Activated CD4-positive, alpha-beta T cell treated with anti-CD3 and anti-CD28 coated beads, Interleukin-2, amount 50 U/mL, for 16 hours (primary cell): ENCODE measurements around the gene LPGAT1.
"Not testable (repeated sequence)": the region's sequence is repeated elsewhere in the genome, so short reads cannot be mapped to it uniquely, and the experiment has no call there.

ENCODE experiments used
- DNase-seq: peaks from one replicate; pipeline ENCODE4 v3.0.0-alpha.2; 2020

LPGAT1 gene, protein sequence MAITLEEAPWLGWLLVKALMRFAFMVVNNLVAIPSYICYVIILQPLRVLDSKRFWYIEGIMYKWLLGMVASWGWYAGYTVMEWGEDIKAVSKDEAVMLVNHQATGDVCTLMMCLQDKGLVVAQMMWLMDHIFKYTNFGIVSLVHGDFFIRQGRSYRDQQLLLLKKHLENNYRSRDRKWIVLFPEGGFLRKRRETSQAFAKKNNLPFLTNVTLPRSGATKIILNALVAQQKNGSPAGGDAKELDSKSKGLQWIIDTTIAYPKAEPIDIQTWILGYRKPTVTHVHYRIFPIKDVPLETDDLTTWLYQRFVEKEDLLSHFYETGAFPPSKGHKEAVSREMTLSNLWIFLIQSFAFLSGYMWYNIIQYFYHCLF

DNA sequence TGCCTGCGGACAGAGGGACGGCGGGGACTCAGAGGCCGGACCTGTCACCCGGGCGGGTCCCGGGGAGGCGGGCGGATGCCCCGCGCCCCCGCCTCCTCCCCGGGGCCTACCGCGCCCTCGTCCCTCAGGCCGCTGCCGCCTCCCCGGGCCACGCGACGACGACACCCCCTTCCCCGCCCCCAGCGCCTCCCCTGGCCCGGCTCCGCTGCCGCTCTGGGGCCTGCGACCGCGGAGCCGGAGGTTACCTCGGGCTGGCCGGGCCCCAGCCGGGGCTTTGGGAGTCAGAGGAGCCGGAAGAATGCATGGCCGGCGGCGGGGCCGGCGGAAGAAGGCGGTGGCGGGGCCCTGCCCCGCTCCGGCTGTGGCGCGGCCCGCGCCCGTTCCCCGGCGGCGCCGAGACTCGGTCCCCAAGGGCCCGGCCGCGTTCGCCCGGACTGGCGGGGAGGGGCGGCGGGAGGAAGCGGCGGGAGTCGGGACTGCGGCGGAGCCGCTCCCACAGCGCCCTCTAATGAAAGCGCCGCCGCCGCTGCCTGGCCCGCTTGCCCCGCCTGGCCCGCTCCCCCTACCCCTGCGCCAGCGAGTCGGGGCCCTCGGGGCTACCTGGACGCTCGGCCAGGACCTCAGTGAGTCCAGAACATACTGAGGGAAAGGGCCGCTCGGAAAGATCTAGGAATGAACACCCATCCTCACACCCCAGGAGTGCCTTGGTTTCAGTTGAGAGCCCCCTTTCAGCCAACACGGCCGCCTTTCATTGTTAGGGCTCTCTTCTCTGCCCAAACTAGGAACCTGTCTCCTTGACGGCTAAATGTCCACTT is at the start of gene LPGAT1:
Gene LPGAT1 (minus strand): TSS at position 436 of the 815 bp plus-strand sequence. CDS start 1,467 bp downstream, outside the sequence.
- peak; percentile 68 for DNase-seq

DNA sequence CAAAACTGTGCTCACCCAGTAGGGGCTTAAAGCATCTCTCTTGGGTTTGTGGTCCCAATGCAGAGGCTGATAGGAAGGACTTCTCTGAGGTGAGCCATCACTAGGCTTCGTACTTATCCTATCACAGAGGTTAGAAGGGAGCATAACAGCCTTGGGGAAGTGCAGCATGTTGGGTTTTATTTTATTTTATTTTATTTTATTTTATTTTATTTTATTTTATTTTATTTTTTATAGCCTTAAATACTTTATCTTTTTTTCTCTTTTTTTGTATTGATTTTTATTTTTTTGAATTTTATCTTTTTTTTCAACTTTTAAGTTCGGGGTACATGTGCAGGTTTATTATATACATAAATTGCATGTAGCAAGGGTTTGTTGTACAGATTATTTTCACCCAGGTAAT is 48.9 kb upstream of the LPGAT1 start:
- DNase-seq: no peak

DNA sequence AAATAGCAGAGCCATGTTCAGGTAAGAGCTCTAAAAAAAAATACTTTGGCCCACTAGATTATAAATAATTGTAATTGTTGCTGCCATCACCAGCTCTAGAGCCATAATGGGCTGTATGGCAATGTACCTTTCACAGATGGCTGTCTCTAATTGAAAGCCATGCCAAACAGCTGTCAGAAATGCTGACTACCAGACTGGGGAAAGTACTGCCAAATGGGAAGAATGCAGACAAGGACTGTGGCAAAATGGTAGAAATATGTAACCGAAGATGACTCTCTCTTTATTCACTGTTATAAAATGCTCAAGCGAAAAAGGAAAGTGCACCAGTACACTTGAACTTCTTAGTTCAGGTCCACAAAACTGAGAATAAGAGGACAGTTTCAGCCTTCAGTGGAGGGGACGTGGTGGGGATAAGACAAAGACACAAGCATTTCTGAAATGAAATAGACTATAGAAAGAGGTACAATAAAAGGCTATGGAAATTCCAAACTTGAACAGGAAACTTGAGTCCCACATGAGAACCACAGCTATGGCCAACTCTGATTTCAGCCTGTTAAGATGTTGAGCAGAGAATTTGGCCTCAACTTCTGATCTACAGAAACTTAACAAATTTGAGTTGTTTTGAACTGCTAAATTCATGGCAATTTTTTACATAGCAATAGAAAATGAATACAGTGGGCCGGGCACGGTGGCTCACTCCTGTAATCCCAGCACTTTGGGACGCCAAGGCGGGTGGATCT is 46.5 kb upstream of the LPGAT1 start:
- DNase-seq: no peak

DNA sequence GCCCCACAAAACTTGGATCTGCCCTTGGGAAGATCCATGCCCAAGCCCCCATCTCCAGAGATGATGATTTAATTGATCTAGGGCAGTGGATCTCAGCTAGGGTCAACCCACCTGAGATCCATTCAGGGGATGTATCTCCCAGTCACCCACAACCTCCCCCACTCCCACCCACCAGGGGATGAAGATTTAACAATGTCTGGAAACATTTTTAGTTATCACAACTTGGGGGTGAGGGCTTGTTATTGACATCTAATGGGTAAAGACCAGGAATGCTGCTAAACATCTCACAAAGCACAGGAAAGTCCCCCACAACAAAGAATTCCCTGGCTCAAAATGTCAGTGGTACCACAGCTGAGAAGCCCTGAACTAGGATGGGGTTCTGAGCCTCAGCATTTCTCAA is 45.0 kb upstream of the LPGAT1 start:
- no peak for DNase-seq

DNA sequence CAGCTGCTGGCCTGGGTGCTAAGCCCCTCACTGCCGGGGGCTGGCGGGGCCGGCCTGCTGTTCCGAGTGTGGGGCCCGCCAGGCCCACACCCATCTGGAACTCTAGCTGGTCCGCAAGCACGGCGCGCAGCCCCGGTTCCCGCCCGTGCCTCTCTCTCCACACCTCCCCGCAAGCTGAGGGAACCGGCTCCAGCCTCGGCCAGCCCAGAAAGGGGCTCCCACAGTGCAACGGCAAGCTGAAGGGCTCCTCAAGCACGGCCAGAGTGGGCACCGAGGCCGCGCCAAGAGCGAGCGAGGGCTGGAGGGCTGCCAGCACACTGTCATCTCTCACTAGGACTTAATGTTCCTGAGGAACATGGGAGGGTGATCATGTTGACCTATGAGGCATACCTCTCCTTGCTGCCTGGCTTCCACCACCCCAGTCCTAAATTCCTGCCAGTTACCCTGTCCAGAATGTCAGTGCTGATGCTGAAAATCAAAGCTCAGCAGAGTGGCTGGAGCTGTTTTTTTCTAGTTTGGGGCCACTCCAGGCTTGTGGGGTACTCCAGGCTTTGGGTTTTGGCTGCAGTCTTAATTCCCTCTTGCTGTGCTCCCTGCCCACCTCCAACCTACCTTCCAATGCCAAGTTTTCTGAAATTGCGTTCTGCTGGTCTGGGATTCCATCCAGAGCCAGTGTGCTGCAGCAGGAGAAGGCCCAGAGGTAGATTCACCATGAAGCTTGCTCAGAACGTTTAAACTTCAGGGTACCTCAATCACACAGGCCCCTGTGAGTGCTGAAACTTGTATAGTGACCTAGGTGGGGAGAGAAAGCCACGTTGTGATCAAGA is 44.2 kb upstream of the LPGAT1 start:
- DNase-seq: no peak

DNA sequence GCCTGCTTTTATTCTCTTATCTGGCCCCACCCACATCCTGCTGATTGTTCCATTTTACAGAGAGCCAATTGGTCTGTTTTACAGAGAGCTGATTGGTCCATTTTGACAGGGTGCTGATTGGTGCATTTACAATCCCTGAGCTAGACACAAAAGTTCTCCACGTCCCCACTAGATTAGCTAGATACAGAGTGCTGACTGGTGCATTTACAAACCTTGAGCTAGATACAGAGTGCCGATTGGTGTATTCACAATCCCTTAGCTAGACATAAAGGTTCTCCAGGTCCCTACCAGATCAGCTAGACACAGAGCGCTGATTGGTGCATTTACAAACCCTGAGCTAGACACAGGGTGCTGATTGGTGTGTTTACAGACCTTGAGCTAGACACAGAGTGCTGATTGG is 43.2 kb upstream of the LPGAT1 start:
- DNase-seq: not testable (repeated sequence)

DNA sequence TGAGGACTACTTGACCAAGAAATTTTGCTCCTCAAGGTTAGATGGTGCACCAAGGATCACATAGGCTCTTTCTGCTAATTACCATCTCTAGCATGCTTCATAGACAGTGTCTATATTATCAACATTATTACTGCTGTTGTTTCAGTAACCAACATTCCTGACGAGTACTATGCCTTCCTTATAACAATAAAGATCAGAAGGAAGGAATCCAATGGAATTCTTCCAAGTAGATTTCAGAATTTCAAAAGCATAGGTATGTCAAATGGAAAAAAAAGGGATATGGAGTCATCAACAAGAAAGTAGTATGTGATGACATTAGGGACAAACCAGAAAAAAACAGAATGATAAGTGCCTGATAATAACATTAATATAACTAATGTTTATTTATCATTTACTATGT is 39.6 kb upstream of the LPGAT1 start:
- DNase-seq: no peak

DNA sequence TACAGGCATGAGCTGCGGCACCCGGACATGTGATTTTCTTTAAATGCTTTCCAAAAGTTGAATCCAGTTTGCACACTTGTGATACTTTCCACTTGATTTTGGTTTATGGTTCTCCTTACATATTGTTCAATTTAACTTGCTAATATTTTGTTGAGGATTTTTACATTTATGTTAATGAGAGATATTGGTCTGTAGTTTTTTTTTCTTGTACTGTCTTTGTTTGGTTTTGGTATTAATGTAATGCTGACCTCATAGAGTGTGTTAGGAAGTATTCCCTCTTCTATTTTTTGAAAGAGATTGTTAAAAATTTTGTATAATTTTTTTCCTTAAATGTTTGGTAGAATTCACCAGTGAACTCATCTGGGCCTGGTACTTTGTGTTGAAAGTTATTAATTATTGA is 34.6 kb upstream of the LPGAT1 start:
- DNase-seq: no peak

DNA sequence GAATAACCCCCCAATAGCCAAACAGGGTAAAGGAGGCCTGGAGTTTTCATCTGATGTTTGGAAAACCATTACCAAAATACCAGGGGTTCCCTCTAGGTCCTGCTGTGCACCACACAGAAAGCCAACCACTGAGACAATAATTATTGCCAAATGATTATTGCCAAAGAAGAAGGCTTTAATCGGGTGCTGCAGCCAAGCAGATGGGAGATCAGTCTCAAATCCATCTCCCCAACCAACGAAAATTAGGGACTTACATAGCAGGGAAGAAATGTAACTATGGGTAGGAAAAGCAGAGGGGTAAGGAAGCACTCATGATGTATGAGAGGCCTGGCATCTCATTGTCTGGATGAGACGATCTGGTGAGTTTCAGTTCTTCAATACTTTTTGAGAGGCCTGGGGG is 28.8 kb upstream of the LPGAT1 start:
- DNase-seq: no peak

DNA sequence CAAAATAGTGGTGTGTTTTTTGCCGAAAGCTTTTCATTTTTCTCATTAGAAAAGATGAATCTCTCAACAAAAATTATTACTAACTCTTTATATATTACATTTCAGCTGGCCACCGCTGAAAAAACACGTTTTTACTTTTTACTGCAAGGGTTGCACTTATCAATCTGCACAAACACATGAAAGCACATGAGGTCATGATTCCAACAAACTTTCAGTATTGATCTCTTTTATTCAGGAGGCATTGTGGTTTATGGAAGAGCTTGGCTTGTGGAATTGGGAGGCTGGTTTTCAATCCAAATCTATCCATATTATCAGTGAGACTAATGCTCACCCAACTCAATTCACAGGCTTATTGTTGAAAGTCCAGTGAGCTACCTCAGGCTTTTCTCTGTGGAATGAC is 20.6 kb upstream of the LPGAT1 start:
- no peak for DNase-seq

DNA sequence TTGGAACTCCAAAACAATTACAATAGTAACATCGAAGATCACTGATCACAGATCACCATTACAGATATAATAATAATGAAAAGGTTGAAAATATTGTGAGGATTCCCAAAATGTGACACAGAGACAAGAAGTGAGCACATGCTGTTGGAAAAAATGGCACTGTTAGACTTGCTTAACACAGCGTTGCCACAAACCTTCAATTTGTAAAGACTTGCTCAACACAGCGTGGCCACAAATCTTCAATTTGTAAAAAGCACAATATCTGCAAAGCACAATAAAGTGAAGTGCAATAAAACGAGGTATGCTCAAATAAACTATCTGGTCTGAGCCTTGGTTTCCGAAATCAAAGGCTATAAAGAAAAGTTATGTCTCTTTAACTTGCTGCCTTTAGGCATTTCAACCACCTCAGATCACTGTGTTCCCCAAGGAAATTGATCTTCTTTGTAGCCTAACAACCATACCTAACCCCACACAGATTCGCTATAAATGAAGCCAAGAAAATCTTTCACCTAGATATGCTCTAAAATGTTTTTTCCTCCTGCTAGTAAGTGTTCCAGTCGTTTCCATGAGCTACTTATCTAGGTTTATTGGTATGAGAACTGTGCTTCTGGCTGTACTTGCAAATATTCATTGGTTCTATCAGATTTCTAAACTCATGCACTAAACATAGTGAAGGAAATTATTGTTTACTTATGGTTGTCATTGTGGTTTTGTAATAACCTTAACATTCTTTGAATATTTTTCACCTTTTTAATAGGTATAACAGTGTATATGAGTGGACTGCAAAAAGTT is 13.1 kb upstream of the LPGAT1 start:
- no peak for DNase-seq

DNA sequence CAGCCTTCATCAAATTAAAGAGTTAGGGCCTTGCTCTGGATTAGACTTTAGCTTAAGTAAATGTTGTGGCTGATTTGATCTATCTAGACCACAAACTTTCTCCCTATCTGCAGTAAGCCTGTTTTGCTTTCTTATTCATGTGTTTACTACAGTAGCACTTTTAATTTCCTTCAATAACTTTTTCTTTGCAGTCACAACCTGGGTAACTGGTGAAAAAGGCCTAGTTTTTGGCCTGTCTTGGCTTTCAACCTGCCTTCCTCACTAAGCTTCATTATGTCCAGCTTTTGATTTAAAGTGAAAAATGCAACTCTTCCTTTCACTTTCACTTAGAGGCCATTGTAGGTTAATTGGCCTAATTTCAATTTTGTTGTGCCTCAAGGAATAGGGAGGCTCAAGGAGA is 12.5 kb upstream of the LPGAT1 start:
- DNase-seq: no peak

DNA sequence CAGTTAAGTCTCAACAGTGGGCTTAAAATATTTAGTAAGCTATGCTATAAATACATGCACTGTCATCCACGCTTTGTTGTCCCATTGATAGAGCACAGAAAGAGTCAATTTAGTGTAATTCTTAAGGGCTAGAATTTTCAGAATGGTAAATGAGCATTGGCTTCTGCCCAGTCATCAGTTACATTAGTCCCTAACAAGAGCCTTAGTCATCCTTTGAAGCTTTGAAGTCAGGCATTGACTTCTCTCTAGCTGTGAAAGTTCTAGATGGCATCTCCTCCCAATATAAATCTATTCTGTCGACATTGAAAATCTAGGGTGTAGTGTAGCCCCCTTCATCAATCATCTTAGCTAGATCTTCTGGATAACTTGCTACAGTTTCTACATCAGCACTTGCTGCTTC is 12.0 kb upstream of the LPGAT1 start:
- no peak for DNase-seq

DNA sequence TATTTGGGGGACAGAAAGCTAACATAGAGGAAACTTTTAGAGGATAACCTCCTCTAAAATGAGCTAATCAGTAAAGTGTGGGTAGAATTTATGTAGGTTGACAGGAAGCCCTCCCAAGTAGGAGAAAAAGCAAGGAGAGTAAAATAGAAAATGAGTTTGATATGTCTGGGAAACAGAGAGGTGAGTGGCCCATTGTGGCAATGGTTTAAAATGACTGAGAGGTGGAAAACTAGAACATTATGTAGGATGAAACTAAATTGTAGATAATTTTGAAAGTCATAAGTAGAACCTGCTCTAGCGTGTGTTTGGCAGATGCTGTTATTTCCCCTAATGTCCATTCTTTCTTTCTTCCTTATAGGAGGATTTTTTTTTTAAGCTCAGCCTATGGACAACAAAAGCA is 8.5 kb upstream of the LPGAT1 start:
- no peak for DNase-seq

DNA sequence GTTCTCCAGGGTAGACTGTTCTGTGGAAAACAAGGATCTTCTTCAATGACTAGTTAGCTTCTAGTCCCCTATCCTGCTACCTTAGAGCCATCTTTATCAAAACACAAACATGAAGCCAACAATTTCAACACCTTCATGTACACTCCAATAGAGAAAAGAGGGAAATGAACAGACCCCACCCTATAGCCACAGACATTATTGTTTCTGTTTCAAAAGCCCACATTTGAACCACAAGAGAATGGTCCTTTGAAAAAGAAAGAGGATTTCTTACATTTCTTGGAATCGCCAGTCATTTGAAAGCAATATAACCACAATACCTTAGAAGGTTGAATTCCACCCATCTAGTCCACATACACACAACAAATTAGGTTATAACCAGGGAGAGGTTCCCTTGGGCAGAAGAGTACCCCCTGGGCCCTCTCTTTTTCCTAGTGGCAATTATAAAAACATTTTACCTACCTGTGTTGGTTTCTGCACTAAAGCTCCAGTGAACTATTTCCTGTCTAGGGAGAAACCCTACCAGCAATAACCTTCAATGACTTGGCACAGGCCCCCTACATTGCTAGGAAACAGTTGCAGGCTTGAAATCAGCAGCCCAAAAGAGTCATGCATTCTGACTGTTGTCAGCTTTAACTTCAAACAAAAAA is 2.7 kb upstream of the LPGAT1 start:
- peak; percentile 60 for DNase-seq

DNA sequence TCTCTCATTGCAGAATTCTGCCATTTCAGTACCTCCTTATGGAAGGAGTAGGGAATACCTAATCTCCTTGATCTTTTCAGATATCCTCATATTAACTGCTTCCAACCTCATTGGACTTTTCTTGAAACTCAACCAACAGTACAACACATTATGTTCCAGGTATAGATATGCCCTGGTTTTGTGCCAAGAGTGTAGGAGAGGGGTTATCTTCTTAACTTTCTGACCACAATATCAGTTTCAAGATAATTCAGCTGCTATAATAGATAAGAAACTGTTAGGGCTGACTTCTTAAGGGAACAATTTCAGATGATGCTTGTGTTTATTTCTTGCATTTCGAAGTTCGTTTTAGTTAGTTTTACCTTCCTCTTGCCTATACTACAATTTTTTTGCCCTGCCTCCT is 2.1 kb upstream of the LPGAT1 start:
- DNase-seq: peak; percentile 13

DNA sequence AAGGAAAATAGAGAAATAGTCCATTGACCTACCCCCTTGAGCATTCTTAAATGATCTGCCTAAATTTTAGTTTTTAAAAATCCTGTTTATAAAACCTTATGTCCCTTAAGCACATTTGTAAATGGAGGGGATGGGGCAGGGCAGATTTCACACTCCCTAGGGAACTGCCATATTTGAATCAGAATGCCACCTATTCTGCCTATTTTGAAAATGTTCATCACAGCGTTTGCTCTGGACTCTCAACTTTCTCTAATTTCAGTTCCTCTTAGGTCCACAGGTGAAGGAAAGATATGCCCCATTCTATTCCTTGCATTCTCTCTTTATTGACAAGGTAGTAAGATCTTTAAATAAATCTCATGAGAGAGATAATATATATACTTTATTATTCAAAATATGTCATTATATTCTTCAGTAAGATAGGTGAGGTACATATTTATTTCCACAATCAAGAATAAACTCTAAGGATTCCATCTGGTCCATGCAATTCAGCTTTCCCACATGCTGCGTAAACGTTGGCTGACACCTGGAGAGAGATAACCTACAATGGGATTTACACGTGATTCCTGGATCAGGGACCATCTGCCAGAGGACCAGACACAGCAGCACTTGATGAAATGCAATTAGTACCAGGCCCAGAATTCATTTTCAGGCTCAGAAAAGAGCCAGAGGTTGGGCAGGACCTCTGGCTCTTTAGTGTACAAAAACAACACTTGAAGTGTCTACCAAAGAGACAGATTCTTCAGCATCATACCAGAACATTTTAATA is 1.2 kb upstream of the LPGAT1 start:
- no peak for DNase-seq

DNA sequence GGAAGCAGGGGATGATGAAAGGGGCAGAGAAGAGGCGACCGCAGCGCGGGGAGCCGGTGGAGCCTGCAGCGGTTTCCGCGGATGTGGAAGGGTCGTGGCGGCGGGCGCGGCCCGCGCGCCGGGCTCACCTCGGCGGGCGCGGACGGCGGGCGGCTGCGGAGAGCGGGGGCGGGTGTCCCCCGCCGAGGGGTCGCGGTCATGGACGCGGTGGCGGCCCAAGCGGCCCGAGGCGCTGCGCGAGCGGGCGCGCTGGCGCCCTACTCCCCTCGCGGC is 572 bp downstream of the LPGAT1 start:
- no peak for DNase-seq

DNA sequence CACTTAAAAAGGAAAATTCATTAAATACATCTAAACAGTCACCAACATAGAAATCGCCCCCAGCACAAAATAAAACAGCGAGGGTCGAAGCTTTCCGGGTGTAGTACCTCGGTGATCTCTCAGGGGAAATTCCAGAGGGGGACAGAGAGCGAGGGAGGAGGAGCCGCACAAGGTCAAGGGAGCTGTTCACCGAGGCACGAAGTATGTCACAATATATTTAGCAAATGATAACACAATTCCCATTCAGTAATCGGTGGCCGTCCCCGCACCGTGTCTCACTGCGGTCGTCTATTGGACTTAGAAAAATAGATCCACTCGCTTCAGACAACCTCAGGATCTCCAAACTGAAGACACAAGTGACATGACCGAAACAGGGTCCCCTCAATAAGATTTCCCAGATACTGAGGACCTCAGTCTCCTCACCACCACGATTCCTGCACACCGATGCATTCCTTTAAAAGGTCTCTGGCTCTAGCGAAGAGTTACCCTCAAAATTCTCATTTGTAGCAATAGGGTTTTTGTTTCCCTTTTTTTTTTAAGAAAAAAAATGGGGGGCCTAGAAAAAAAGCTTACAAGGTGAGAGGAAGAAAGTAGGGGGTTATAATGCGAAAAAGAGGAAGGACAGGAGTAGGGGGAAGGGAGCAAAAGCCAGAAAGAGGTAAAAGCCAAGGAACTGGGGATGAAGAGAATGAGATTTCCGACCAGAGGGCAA is 1.1 kb downstream of the LPGAT1 start:
- DNase-seq: no peak
